Activated T-cell treated with anti-CD3 and anti-CD28 coated beads for 4 hours (primary cell): ENCODE data around the gene ARRDC5.
"Not testable (repeated sequence)": the region's sequence is repeated elsewhere in the genome, so short reads cannot be mapped to it uniquely, and the experiment has no call there.

Source experiments
- DNase-seq: peaks from one replicate; pipeline ENCODE4 v3.0.0-alpha.2; 2020

The ARRDC5 gene

GRCh38 chr19:4902796-4903195 is at the start of gene ARRDC5:
ARRDC5 (minus strand) TSS chr19:4902896; CDS start chr19:4902825, 71 bp downstream.
- DNase-seq = no peak

DNA sequence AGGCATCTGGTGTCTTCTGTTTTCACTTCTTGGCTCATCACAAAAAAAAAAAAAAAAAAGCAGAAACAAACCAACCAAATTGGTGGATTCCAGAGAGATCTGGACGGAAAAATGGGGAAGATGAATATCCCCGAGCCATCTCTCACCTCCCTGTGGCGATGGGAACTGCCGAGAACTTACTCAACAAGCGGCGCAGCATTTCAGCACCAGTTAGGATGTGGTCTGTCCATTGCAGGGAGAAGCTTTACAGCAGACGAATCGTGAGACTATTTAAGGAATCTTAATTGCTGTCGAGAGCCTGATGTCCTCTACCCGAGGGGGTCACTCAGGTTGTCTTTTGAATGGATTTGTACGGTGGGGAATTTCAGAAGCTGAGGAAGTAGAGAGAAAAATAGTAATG is 49.0 kb upstream of the ARRDC5 start:
- no peak for DNase-seq

GRCh38 chr19:4950650-4951049 is 48.0 kb upstream of the ARRDC5 start:
- not testable (repeated sequence) for DNase-seq

DNA sequence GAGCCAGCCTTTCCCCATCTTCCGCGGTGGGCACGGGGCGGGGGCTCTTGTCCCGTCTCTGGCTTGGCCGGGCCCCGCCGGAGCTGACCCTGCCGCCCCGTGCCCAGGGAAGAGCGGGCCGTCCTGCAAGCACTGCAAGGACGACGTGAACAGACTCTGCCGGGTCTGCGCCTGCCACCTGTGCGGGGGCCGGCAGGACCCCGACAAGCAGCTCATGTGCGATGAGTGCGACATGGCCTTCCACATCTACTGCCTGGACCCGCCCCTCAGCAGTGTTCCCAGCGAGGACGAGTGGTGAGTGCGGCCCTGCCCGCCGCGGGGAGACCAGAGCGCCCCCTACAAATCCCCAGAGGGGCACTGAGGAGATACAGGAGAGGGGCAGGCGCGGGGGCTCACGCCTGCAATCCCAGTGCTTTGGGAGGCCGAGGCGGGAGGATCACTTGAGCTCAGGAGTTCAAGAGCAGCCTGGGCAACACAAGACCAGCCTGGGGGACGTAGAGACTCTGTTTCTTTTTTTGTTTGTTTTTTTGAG is 39.0 kb upstream of the ARRDC5 start:
- DNase-seq = not testable (repeated sequence)

DNA sequence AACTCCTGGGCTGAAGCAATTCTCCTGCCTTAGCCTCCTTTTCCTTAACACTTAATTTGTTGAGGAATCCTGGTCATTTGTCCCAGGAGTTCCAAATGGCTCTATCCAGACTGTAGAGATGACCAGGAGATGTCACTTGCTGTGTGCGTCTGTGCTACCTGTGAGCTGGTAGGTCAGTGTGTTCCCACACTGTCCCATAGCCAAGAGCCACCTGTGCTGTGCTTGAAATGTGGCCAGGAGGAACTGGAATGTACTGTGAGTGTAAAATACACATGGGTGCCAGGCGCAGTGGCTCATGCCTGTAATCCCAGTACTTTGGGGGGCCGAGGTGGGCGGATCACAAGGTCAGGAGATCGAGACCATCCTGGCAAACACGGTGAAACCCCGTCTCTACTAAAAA is 36.8 kb upstream of the ARRDC5 start:
- no peak for DNase-seq

- not testable (repeated sequence) for DNase-seq
Observed at GRCh38 chr19:4938461-4938860, 35.8 kb upstream of the ARRDC5 start.

DNA sequence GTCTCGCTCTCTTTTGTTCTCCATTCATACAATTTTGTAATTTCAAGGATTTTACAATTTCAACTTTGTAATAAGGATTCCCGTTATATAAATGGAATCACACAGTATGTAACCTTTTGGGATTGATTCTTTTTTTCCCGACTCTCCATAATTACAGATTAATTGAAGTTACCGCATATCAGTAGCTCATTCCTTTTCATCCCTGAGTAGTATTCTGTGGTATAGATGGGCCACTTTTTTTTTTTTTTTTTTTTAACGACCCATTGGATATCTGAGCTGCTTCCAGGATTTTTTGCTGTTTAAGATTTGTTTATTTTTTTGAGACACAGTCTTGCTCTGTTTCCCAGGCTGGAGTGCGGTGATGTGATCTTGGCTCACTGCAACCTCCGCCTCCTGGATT is 34.4 kb upstream of the ARRDC5 start:
- DNase-seq = no peak

GRCh38 chr19:4935444-4935843 is 32.7 kb upstream of the ARRDC5 start:
- DNase-seq = no peak

- no peak for DNase-seq
Observed at GRCh38 chr19:4933528-4933927, 30.8 kb upstream of the ARRDC5 start.

- DNase-seq = no peak
Observed at GRCh38 chr19:4932711-4933110, 30.0 kb upstream of the ARRDC5 start.

DNA sequence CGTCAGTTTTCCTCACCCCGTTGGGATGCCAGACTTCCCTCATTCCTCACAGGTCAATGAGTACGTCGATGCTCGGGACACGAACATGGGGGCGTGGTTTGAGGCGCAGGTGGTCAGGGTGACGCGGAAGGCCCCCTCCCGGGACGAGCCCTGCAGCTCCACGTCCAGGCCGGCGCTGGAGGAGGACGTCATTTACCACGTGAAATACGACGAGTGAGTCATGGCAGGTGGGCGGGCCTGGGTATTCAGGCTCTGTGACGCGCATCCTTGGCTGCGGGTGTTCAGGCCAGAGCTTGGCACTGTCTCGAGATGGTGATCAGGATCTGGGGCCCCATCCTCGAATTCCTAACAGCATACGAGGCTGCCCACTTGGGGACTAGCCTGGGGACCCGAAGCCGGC is 28.0 kb upstream of the ARRDC5 start:
- no peak for DNase-seq

GRCh38 chr19:4929186-4929585 is 26.5 kb upstream of the ARRDC5 start:
- DNase-seq = no peak

- DNase-seq = no peak
Observed at GRCh38 chr19:4923276-4923747, 20.6 kb upstream of the ARRDC5 start.

DNA sequence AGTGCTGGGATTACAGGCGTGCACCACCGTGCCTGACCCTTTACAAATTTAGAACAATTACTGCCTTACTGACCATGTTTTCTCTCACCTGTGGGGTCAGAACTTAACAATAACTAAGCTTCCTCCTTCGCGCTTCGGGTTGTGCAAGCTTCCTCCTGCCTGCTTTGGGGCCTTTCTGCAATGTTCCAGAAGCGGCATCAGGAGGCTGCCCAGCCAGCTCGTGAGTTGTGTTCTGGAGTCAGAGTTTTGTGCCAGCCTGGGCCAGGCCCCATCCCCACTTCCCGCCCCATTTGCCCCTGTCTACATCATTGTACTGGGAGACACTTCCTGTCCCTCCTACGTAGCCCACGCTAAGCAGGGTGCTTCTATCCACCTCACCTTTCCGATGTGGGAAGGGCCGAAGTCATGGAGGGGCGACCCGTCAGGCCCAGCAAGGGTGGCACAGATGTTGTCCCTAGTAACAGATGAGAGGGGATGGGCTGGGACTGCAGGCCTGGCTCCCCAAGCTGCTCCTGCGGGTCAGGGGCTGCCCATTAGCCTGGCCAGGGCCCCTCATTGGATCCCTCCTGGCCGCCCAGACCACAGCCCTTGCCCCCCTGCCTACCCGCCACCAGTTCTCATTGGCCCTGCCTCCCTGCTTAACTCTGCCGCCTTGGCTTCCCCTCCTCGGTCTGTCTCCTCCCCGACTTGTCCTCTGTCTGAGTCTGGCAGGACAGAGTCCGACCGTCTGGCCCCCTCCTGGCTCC is 20.0 kb upstream of the ARRDC5 start:
- no peak for DNase-seq

GRCh38 chr19:4916292-4917082 is 13.8 kb upstream of the ARRDC5 start:
- DNase-seq = no peak

- DNase-seq = peak; percentile 74
Observed at GRCh38 chr19:4914736-4915501, 12.2 kb upstream of the ARRDC5 start.

DNA sequence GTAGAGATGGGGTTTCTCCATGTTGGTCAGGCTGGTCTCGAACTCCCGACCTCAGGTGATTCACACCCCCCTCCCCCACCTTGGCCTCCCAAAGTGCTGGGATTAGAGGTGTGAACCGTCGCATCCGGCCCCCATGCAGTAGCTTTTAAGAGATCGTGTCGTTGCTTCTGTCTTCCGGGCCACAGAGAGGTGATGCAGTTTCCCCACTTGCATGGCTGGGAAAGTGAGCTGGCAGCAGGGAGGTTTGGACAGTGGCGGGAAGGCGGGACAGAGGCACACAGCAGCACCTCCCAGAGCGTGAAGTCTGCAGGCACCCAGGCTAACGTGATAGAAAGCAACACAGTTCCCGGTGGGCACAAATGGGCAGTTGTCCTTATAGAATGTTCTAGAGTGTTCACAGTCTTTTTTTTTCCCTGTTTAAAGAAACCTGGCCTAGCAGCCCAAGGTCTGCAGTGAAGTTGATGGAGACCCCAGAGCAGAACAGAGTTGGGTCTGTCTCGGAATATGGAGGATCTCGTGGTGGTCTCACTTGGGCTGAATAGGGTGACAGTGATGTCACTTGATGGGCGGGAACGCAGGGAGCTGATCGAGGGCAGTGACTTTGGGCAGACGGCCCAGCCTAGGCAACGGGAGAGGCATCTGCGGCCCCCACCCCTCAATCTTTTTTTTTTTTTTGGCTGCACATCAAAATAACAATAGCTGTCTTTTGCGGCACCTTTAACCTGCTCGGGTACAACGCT is 11.5 kb upstream of the ARRDC5 start:
- DNase-seq = no peak

- peak; percentile 66 for DNase-seq
Observed at GRCh38 chr19:4911786-4912672, 9.3 kb upstream of the ARRDC5 start.

DNA sequence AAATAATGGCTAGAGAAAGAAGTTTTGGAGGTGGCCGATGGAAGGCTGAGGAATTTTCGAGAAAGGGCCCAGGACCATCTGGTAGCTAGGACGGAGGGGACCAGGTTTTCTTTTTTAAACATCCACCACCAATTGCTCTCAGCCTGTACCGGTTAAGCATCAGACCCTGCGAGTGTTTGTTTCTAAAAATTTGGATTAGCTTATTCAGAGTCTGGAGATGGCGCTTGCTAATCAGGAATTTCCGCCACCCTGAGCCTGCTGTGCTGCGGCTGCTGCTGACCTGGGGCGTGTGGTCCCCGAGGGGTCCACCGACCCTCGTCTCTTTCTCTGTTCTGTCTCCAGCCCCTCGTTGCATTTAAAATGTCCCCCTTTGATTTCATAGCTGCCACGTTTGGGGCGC is 8.6 kb upstream of the ARRDC5 start:
- DNase-seq = no peak

DNA sequence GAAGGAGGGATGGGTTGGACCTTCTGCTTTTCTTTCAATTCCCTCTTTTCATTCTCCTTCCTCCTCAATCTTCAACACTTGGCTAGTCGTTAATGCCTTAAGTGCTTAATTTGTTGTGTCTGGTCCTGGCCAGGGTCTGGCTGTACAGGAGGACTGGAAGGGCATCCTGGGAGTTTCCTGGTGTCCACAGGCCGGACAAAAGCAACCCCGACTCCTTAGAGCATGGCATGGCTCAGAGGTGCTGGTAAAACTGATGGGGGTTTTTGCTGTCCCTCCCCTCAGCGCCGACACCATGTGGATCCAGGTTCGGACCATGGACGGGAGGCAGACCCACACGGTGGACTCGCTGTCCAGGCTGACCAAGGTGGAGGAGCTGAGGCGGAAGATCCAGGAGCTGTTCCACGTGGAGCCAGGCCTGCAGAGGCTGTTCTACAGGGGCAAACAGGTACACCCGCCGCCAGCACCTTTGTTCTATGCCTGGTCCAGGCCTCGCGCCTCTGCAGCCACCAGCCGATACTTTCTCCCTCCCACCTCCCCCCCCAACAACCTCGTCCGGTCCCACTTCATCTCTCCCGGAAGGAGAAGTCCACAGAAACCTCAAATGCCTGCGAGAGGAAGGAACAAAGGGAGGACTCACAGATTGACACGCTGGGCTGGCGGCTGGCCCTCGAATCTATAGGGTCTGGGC is 8.0 kb upstream of the ARRDC5 start:
- DNase-seq = no peak
